ENCODE results near the gene GABRR3. TPM values are rescaled to one million over a fixed set of nuclear protein-coding genes. Genes with fewer than 3 reads are reported as not detected.
A peak's percentile ranks its signal among the peaks of the same experiment; 100 is the strongest.

Gene GABRR3
- total RNA-seq, 4 donors from 2014 or later, result not detected

DNA sequence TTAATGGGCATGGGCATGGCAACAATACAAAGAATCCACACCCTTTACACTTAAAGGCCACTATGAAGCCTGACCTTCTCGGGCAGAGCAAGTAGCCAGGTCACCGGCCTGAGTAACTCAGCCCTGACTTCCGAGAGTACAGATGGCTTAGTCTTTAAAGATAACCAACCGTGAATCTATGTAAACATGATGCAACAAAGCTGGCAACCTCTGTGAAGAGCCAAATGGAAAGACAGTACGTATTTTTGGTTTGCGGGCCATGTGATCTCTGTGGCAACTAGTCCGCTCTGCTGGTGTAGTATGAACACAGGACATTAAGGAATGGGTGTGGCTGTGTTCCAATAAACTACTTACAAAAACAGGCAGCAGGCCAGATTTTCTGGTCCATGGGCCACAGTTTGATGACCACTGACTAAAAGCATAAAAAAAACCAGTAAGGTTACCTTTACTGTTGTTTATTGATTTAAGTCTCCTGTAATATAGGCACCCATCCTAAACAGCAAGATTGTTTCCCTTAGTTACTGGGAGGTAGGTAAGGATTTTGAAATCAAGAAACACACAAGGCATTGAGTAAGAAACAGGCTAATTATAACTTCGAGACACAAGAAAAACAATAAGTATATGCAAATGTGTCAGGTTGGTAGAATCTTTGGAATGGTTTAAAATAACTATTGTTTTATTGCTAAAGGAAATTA is 77.4 kb downstream of the GABRR3 start:
- Histone ChIP-seq H3K4me3 (no peak overlapping the region), H3K27ac (peak overlapping the region; percentile 82 to 86 (median 84)), H3K9me3 (no peaks in the 10 kb centered on the region), H3K36me3 (peaks cover 0 to 42% of the 10 kb centered on the region in 2 donors), H3K27me3 (no peaks in the 10 kb centered on the region), H3K4me1 (peaks cover 33 to 37% of the 10 kb centered on the region in 2 donors)
- DNase-seq (peak; percentile 89), ATAC-seq (peak; percentile 96 to 98)
- intact Hi-C loops (cut with DNase I; ENCODE audit: low total_unique reads) (loop anchor here (5.0 to 10.0 kb wide), 3 partner anchors 65 to 1857 kb away; partner anchors contain the start of genes CMSS1 and CRYBG3), in situ Hi-C loops (cut with MboI; ENCODE audit: low sequenced_read_pairs in 4 of 4) (loop anchor here in 1 of 4 donors (10.0 kb wide), 1 partner anchor 57 kb away; no protein-coding TSS in a partner anchor)
- TF ChIP-seq, protein P1, sequence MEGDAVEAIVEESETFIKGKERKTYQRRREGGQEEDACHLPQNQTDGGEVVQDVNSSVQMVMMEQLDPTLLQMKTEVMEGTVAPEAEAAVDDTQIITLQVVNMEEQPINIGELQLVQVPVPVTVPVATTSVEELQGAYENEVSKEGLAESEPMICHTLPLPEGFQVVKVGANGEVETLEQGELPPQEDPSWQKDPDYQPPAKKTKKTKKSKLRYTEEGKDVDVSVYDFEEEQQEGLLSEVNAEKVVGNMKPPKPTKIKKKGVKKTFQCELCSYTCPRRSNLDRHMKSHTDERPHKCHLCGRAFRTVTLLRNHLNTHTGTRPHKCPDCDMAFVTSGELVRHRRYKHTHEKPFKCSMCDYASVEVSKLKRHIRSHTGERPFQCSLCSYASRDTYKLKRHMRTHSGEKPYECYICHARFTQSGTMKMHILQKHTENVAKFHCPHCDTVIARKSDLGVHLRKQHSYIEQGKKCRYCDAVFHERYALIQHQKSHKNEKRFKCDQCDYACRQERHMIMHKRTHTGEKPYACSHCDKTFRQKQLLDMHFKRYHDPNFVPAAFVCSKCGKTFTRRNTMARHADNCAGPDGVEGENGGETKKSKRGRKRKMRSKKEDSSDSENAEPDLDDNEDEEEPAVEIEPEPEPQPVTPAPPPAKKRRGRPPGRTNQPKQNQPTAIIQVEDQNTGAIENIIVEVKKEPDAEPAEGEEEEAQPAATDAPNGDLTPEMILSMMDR (IDR thresholded peaks at IDR 0.05 in 4 of 5, conservative IDR thresholded peaks at IDR 0.05 in 1 of 5), result no peak
- peak in 1 of 2 donors; percentile 54 for TF ChIP-seq POLR2A (IDR thresholded peaks at IDR 0.05)

DNA sequence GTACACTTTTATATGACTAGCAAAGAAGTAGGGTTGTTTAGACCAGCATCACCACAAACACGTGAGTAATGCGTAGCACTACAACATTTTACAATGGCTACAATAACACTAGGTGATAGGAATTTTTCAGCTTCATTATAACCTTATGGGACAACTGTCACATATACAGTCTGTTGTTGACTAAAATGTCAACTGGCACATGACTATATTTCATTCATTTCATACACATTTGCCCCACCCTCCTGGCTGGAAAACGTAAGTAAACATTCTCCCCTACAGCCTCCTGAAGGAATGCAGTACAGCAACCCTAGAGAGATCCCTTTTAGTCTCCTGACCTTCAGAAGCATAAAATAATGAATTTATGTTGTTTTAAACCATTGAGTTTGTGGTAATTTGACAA is 79.1 kb downstream of the GABRR3 start:
- peak overlapping the region in 2 of 4 donors; percentile 82 to 86 for H3K27ac ChIP-seq
- TF ChIP-seq POLR2A (IDR thresholded peaks at IDR 0.05), result no peak
- TF ChIP-seq, protein P1 (IDR thresholded peaks at IDR 0.05 in 4 of 5, conservative IDR thresholded peaks at IDR 0.05 in 1 of 5), result no peak
- intact Hi-C loops (cut with DNase I; ENCODE audit: low total_unique reads), result loop anchor here (5.0 to 10.0 kb wide), 3 partner anchors 66 to 1859 kb away; partner anchors contain the start of genes CMSS1 and CRYBG3
- no peaks in the 10 kb centered on the region for H3K27me3 ChIP-seq
- in situ Hi-C loops (cut with MboI; ENCODE audit: low sequenced_read_pairs in 4 of 4), result loop anchor here in 1 of 4 donors (10.0 kb wide), 1 partner anchor 59 kb away; no protein-coding TSS in a partner anchor
- H3K9me3 ChIP-seq, result no peaks in the 10 kb centered on the region
- no peak for DNase-seq
- peaks cover 0 to 39% of the 10 kb centered on the region in 2 donors for H3K36me3 ChIP-seq
- no peak for ATAC-seq
- peaks cover 33 to 37% of the 10 kb centered on the region in 2 donors for H3K4me1 ChIP-seq
- no peak overlapping the region for H3K4me3 ChIP-seq

DNA sequence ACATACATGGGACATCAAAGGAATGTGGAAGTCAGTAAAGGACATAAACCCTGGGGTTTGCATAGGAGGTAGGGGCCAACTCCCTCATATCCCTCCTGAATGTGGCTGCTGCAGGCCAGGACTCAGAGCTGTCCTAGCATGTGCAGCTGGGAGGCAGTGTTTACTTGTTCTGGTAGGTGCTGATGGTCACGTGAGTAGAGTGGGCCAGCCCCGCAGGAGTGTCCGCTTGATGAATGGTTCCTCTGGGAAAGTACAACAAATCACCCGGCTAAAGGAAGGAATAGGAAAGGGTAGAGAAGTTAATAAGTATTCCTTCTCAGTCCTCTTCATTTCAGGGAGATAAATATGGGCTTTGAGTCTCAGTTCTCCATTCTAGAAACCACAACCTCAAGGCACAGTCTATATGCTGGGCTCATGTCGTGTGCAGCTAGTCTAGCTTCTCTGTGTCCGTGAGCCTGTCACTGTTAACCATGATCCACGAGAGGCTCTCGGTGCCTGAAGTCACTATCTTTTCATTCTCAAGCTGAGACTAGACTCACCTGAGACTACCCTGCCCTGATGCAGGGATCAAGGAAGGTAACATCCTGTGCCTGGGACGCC is 80.8 kb downstream of the GABRR3 start:
- intact Hi-C loops (cut with DNase I; ENCODE audit: low total_unique reads) (loop anchor here (10.0 kb wide), 1 partner anchor 1860 kb away; the partner anchor contains the start of gene CMSS1), in situ Hi-C loops (cut with MboI; ENCODE audit: low sequenced_read_pairs in 4 of 4) (loop anchor here in 1 of 4 donors (10.0 kb wide), 1 partner anchor 60 kb away; no protein-coding TSS in a partner anchor)
- DNase-seq (no peak), ATAC-seq (no peak)
- peaks cover 0 to 42% of the 10 kb centered on the region in 2 donors for H3K36me3 ChIP-seq
- peaks cover 22 to 24% of the 10 kb centered on the region in 2 donors for H3K4me1 ChIP-seq
- no peaks in the 10 kb centered on the region for H3K9me3 ChIP-seq
- peak overlapping the region in 2 of 4 donors; percentile 84 to 89 for H3K27ac ChIP-seq
- TF ChIP-seq POLR2A (IDR thresholded peaks at IDR 0.05), result no peak
- TF ChIP-seq, protein P1 (IDR thresholded peaks at IDR 0.05 in 4 of 5, conservative IDR thresholded peaks at IDR 0.05 in 1 of 5), result peak in 1 of 5 experiments; percentile 9
- H3K4me3 ChIP-seq, result no peak overlapping the region
- no peaks in the 10 kb centered on the region for H3K27me3 ChIP-seq

DNA sequence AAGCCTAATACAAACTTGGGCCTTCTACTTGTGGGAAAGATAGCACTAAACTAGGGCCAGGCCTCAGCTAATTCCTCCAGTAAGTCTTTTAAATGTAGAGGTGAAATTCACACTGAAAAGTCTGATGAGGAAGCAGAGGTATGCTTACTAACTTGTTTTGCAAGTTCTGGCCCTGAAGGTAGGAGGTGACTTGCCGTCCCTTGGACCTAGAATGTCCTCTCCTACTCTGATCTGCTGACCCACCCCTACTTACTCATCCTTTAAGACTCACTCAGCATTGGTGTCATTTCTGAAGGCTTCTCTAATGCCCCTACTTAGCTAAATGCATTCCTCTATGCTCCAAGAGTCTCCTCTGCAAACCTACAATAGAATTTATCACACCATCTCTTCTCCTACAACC is 82.2 kb downstream of the GABRR3 start:
- DNase-seq (no peak), ATAC-seq (no peak)
- H3K36me3 ChIP-seq, result peaks cover 0 to 56% of the 10 kb centered on the region in 2 donors
- intact Hi-C loops (cut with DNase I; ENCODE audit: low total_unique reads) (loop anchor here (10.0 kb wide), 1 partner anchor 1862 kb away; the partner anchor contains the start of gene CMSS1), in situ Hi-C loops (cut with MboI; ENCODE audit: low sequenced_read_pairs in 4 of 4) (loop anchor here in 1 of 4 donors (10.0 kb wide), 1 partner anchor 62 kb away; no protein-coding TSS in a partner anchor)
- H3K27me3 ChIP-seq, result no peaks in the 10 kb centered on the region
- H3K4me3 ChIP-seq, result no peak overlapping the region
- H3K4me1 ChIP-seq, result peaks cover 14% of the 10 kb centered on the region in 2 donors
- TF ChIP-seq POLR2A (IDR thresholded peaks at IDR 0.05), result no peak
- TF ChIP-seq, protein P1 (IDR thresholded peaks at IDR 0.05 in 4 of 5, conservative IDR thresholded peaks at IDR 0.05 in 1 of 5), result no peak
- no peaks in the 10 kb centered on the region for H3K9me3 ChIP-seq
- peak overlapping the region; percentile 68 to 89 (median 86) for H3K27ac ChIP-seq

All from gastrocnemius medialis (tissue), 4 donors.